ENCODE results near the gene ADAMTSL1. TPM values are rescaled to one million over a fixed set of nuclear protein-coding genes. Genes with fewer than 3 reads are reported as not detected.

Gene ADAMTSL1
- total and polyA plus RNA-seq, 2 experiments from 2014 or later = 2.3 to 5.0 TPM

GRCh38 chr9:18623221-18624079, 149.5 kb downstream of the ADAMTSL1 start:
- no peaks in the 10 kb centered on the region for H3K36me3 ChIP-seq (ENCODE audit: insufficient read depth)
- no peak overlapping the region for H3K4me2 ChIP-seq
- H4K20me1 ChIP-seq (replicated peaks; ENCODE audit: insufficient read depth) = no peaks in the 10 kb centered on the region
- H3K4me1 Mint-ChIP-seq = no peaks in the 10 kb centered on the region
- H3K4me1 ChIP-seq (ENCODE audit: insufficient read depth) = no peaks in the 10 kb centered on the region
- H2AFZ ChIP-seq = no peak overlapping the region
- H3K36me3 Mint-ChIP-seq (ENCODE audit: low read depth) = no peaks in the 10 kb centered on the region
- no peak overlapping the region for H3K4me3 Mint-ChIP-seq
- ATAC-seq (no peak), DNase-seq (ENCODE audit: low spot score) (no peak)
- no peaks in the 10 kb centered on the region for H3K27me3 ChIP-seq (ENCODE audit: insufficient read depth)
- no peaks in the 10 kb centered on the region for H3F3A ChIP-seq (replicated peaks; ENCODE audit: low read depth)
- H3K27me3 Mint-ChIP-seq (ENCODE audit: insufficient read depth, low read depth, poor library complexity) = no peaks in the 10 kb centered on the region
- no peaks in the 10 kb centered on the region for H3K79me2 ChIP-seq (replicated peaks; ENCODE audit: insufficient read depth)
- H3K27ac Mint-ChIP-seq = no peak overlapping the region
- no peak for TF ChIP-seq ZNF331 (CRISPR knock-in tag; IDR thresholded peaks at IDR 0.05; ENCODE audit: low read depth)
- TF ChIP-seq ETS1 (IDR thresholded peaks at IDR 0.05) = no peak
- TF ChIP-seq CREB1 (CRISPR knock-in tag; IDR thresholded peaks at IDR 0.05; ENCODE audit: low read depth) = no peak
- no peak for TF ChIP-seq ZNF114 (CRISPR knock-in tag; IDR thresholded peaks at IDR 0.05)
- no peak for TF ChIP-seq REST (IDR thresholded peaks at IDR 0.05; ENCODE audit: unreplicated experiment)
- no peak for TF ChIP-seq POLR2AphosphoS5 (IDR thresholded peaks at IDR 0.05; ENCODE audit: low read depth)
- no peak for TF ChIP-seq EZH2phosphoT487 (IDR thresholded peaks at IDR 0.05; ENCODE audit: unreplicated experiment)
- no peak for TF ChIP-seq JUNB (IDR thresholded peaks at IDR 0.05; ENCODE audit: unreplicated experiment)
- TF ChIP-seq NANOG (IDR thresholded peaks at IDR 0.05; ENCODE audit: borderline replicate concordance) = no peak
- H3K9me3 Mint-ChIP-seq = no peaks in the 10 kb centered on the region
- no peaks in the 10 kb centered on the region for H3K9me2 ChIP-seq (ENCODE audit: insufficient read depth)
- H3K4me3 ChIP-seq = no peak overlapping the region
- no peak overlapping the region for H3K27ac ChIP-seq (ENCODE audit: low read depth)

- H3K9me3 Mint-ChIP-seq = no peaks in the 10 kb centered on the region
- H3K27me3 Mint-ChIP-seq (ENCODE audit: insufficient read depth, low read depth, poor library complexity) = no peaks in the 10 kb centered on the region
- no peaks in the 10 kb centered on the region for H3K27me3 ChIP-seq (ENCODE audit: insufficient read depth)
- no peak for DNase-seq (ENCODE audit: low spot score)
- peaks cover 9% of the 10 kb centered on the region; the same call in 1 of the 2 replicates for H3K4me1 ChIP-seq (ENCODE audit: insufficient read depth)
- no peaks in the 10 kb centered on the region for H4K20me1 ChIP-seq (replicated peaks; ENCODE audit: insufficient read depth)
- H3K4me3 Mint-ChIP-seq = no peak overlapping the region
- no peaks in the 10 kb centered on the region for H3K79me2 ChIP-seq (replicated peaks; ENCODE audit: insufficient read depth)
- ATAC-seq = no peak
- no peak overlapping the region for H3K27ac Mint-ChIP-seq
- H3K4me1 Mint-ChIP-seq = peaks cover 2% of the 10 kb centered on the region; the same call in 2 of the 3 replicates
- H3K4me3 ChIP-seq = no peak overlapping the region
- no peak overlapping the region for H2AFZ ChIP-seq
- H3F3A ChIP-seq (replicated peaks; ENCODE audit: low read depth) = no peaks in the 10 kb centered on the region
- H3K36me3 Mint-ChIP-seq (ENCODE audit: low read depth) = no peaks in the 10 kb centered on the region
- H3K27ac ChIP-seq (ENCODE audit: low read depth) = no peak overlapping the region
- TF ChIP-seq ZNF114 (CRISPR knock-in tag; IDR thresholded peaks at IDR 0.05) (no peak), CTCF (conservative IDR thresholded peaks at IDR 0.05; ENCODE audit: low read depth in 2 of 2) (peak; percentile 30 to 46; a peak in 3 of 4 replicates), STAT1 (IDR thresholded peaks at IDR 0.05; ENCODE audit: unreplicated experiment) (no peak), ZNF331 (CRISPR knock-in tag; IDR thresholded peaks at IDR 0.05; ENCODE audit: low read depth) (no peak), EZH2 (IDR thresholded peaks at IDR 0.05; ENCODE audit: low read depth, unreplicated experiment) (no peak)
- no peaks in the 10 kb centered on the region for H3K36me3 ChIP-seq (ENCODE audit: insufficient read depth)
- H3K9me2 ChIP-seq (ENCODE audit: insufficient read depth) = no peaks in the 10 kb centered on the region
- H3K4me2 ChIP-seq = no peak overlapping the region
Measured at GRCh38 chr9:18626046-18626698, 152.2 kb downstream of the ADAMTSL1 start.
